Ishikawa (cell line): ENCODE data around the gene GGCT.

ENCODE experiments used
- TAF1 ChIP-seq: IDR thresholded peaks from 2 replicates; pipeline ENCODE4 v1.6.1; 2012; ENCODE audit warnings: low read depth, mild to moderate bottlenecking
- YY1 ChIP-seq: IDR thresholded peaks from 2 replicates; pipeline ENCODE4 v1.6.1; 2012; ENCODE audit warnings: low read depth
- ZBTB7A ChIP-seq: IDR thresholded peaks from 2 replicates; pipeline ENCODE4 v1.6.1; 2012; ENCODE audit warnings: low read depth
- TF ChIP-seq, protein P1 (sequence below): IDR thresholded peaks from 2 replicates; pipeline ENCODE4 v1.6.1; 2012; ENCODE audit warnings: low read depth, mild to moderate bottlenecking

DNA sequence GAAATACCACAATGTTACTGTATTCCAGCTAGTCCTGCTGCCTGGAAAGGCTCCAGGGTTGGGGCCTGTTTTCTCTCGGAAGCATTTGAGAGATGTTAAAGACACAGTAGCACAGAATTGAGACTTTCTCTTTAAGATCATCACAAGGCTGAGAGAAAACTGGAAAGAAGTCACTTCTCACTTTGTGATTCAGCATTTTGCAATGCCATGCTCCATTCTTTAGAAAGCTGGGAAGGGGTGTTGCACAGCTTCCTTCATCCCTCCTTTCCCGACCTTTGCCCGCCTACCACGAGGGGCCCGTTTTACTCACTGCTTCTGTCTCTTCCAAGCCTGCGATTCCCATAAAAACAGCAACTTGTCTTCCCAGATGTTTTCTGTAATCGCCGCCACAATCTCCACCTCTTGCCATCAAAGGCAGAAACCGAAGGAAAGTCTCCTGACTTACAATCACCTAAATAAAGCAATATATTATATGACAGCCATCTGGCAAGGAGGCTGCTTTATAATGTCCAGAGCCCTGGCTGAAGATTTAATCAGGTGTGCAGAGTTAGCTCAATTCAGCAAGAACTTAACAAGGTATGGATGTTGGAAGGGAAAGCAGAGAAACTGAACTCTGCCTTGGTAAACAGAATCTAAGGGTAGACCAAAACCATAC lies 44.9 kb downstream of the GGCT start:
- TF ChIP-seq, protein P1, sequence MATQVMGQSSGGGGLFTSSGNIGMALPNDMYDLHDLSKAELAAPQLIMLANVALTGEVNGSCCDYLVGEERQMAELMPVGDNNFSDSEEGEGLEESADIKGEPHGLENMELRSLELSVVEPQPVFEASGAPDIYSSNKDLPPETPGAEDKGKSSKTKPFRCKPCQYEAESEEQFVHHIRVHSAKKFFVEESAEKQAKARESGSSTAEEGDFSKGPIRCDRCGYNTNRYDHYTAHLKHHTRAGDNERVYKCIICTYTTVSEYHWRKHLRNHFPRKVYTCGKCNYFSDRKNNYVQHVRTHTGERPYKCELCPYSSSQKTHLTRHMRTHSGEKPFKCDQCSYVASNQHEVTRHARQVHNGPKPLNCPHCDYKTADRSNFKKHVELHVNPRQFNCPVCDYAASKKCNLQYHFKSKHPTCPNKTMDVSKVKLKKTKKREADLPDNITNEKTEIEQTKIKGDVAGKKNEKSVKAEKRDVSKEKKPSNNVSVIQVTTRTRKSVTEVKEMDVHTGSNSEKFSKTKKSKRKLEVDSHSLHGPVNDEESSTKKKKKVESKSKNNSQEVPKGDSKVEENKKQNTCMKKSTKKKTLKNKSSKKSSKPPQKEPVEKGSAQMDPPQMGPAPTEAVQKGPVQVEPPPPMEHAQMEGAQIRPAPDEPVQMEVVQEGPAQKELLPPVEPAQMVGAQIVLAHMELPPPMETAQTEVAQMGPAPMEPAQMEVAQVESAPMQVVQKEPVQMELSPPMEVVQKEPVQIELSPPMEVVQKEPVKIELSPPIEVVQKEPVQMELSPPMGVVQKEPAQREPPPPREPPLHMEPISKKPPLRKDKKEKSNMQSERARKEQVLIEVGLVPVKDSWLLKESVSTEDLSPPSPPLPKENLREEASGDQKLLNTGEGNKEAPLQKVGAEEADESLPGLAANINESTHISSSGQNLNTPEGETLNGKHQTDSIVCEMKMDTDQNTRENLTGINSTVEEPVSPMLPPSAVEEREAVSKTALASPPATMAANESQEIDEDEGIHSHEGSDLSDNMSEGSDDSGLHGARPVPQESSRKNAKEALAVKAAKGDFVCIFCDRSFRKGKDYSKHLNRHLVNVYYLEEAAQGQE: no peak
- TF ChIP-seq ZBTB7A (no peak), YY1 (no peak), TAF1 (no peak)
